Measurements from ENCODE around the gene LRIG1.

- TF ChIP-seq CTCF (IDR thresholded peaks at IDR 0.05; ENCODE audit: borderline replicate concordance, extremely low read depth, low read length, poor library complexity, severe bottlenecking) (no peak), EZH2 (IDR thresholded peaks at IDR 0.05; ENCODE audit: borderline replicate concordance, low read depth, low read length, severe bottlenecking) (no peak)
Observed at GRCh38 chr3:66344391-66344811, 156.4 kb downstream of the LRIG1 start.
